ENCODE results near the gene LMX1B.

The LMX1B gene

DNA sequence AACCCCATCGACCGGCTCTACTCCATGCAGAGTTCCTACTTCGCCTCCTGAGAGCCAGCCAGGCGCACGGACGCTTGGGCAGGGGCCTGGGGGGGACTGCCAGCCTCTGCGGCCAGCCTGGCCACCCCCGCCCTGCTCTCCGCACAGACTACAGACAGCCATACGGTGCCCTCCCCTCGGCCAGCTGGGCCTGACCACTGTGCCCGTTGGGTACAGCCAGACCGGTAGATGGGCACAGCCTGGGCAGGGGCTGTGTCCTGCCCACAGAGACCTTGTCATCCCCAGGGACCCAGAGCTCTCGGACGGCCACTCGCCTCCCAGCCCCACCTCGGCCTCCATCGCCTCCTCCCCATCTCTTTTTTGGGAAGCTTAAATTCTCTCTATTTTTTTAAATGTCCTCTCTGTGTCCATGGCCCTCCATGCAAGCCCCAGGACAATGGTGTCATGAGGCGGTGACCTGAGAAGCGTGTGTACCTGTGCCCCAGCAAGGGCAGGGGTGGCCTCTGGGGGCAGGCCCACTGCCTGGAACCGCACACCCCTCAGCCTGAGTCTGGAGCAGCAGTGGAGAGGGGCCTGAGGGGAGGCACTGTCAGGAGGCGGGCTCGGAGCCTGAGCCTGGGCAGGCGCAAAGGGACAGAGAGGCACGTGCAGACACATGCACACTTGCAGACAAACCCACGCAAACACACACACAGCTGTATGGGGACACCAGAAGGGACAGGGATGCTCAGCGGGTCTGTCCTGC is 82.8 kb downstream of the LMX1B start:
- DNase-seq (ENCODE audit: low spot score): peak; percentile 50
- no peak for TF ChIP-seq CTCF (IDR thresholded peaks at IDR 0.05)
- H3K4me3 ChIP-seq: no peak overlapping the region
- no peak overlapping the region for H3K27ac ChIP-seq

DNA sequence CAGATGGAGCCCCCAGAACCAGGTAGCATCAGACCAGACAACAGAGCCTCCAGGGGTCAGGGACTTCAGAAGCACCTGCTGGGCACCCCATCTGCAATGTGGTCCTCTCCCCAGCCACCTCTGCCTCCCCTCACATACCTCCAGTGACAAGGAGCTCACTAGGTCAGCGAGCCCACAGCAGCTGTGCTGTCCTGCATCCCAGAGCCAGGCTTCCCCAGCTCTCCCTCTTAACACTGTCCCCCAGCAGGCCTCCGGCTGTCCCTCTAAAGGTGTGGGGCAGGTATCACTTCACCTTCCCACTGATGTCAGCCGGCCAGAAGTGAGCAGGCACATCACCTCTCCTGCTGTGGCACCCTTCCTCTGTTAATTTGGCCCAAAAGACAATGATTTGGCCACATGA is 83.6 kb downstream of the LMX1B start:
- no peak for TF ChIP-seq CTCF (IDR thresholded peaks at IDR 0.05)
- DNase-seq (ENCODE audit: low spot score): peak; percentile 65
- Histone ChIP-seq H3K4me3 (no peak overlapping the region), H3K27ac (no peak overlapping the region)

DNA sequence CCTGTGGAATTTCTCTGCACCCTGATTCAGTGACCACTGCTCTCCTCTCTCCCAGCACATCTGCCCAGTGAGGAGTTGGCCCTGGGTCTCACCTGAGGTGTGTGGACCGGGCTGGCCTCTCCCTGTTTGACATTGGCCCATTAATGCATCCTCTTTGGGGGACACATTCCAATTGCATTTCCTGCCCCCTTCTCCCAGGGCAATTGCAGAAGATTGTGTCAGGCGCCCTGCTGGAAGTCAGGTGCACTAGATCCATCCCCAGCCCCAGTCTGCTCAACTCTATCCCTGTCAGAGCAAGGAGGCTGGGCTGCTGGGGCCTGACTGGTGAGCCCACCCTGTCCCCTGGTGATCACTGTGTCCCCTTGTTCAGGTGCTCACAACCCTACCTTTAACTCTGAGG is 84.5 kb downstream of the LMX1B start:
- Histone ChIP-seq H3K4me3 (no peak overlapping the region), H3K27ac (no peak overlapping the region)
- DNase-seq (ENCODE audit: low spot score): peak; percentile 61
- no peak for TF ChIP-seq CTCF (IDR thresholded peaks at IDR 0.05)

DNA sequence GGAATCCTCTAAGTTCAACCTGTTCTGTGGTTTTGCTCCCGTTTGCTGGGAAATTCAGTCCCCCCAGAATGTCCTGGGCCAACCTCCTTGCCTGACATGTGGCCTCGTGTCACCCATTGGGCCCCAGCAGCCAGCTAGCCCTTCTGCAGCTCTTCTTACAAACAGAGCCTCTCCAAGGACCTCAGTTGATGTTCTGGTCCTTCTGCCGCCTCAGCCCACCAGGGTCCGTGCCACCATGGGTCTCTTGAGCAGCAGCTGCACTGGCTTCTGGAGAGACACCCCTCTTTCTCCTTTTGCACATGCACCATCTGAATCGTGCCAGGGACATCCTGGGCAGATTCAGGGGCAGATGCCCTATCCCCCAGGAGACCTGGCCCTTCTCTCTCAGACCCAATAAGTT is 85.0 kb downstream of the LMX1B start:
- TF ChIP-seq CTCF (IDR thresholded peaks at IDR 0.05): no peak
- Histone ChIP-seq H3K27ac (no peak overlapping the region), H3K4me3 (no peak overlapping the region)
- DNase-seq (ENCODE audit: low spot score): peak; percentile 55

- H3K4me3 ChIP-seq: no peak overlapping the region
- no peak for TF ChIP-seq CTCF (IDR thresholded peaks at IDR 0.05)
- peak; percentile 57 for DNase-seq (ENCODE audit: low spot score)
- H3K27ac ChIP-seq: no peak overlapping the region
These were observed 85.7 kb downstream of the LMX1B start for GRCh38 chr9:126699401-126699881.

GRCh38 chr9:126700296-126700695 is 86.6 kb downstream of the LMX1B start:
- peak; percentile 33 for DNase-seq (ENCODE audit: low spot score)
- no peak for TF ChIP-seq CTCF (IDR thresholded peaks at IDR 0.05)
- Histone ChIP-seq H3K27ac (no peak overlapping the region), H3K4me3 (no peak overlapping the region)
